PC-3 (cell line): ENCODE data around the gene ATXN7L1. TPM values are rescaled to one million over a fixed set of nuclear protein-coding genes. Genes with fewer than 3 reads are reported as not detected.

Source experiments
- ATAC-seq: fragments of 200-7000 bp; cut with Tn5 transposase; 2 replicates; pipeline ENCODE4 v1.9.1; 2020; ENCODE audit warnings: mild to moderate bottlenecking, moderate library complexity
- BruUV-seq: library from RNA; stranded (reverse); fragments of 400-500 nt; replicated peaks from 2 replicates; lab custom pipeline; 2021; lab: Mats Ljungman, UMichigan
- CTCF ChIA-PET: fragments of 300-600 bp; sonication (Branson Sonifier 250); formaldehyde crosslinking; loops from one replicate; lab custom pipeline; 2022; ENCODE audit warnings: antibody characterized with exemption; lab: Charles Lee
- POLR2A ChIA-PET: fragments of 300-600 bp; sonication (Branson Sonifier 250); formaldehyde crosslinking; loops from one replicate; lab custom pipeline; 2022; ENCODE audit warnings: antibody characterized with exemption; ENCODE audit not compliant: unreplicated experiment; lab: Charles Lee
- DNase-seq: peaks from one replicate; pipeline ENCODE4 v3.0.0-alpha.2; 2015
- H2AFZ ChIP-seq: fragments of 300-600 bp; sonication (generic); 2 replicates; pipeline ENCODE4 v1.6.0; 2016; ENCODE audit warnings: antibody characterized with exemption, low read length
- H3F3A ChIP-seq: fragments of 300-600 bp; sonication (generic); one replicate; pipeline ENCODE4 v1.6.0; 2017; ENCODE audit warnings: antibody characterized with exemption, low read length, control low read depth, mild to moderate bottlenecking; ENCODE audit not compliant: unreplicated experiment
- H3K27ac ChIP-seq: fragments of 300-600 bp; sonication (generic); 2 replicates; pipeline ENCODE4 v1.5.1; 2016; ENCODE audit warnings: mild to moderate bottlenecking, low read length
- H3K27me3 ChIP-seq: fragments of 300-600 bp; sonication (generic); 2 replicates; pipeline ENCODE4 v1.6.1; 2016; ENCODE audit warnings: low read length, mixed read lengths
- H3K36me3 ChIP-seq: fragments of 300-600 bp; sonication (generic); 2 replicates; pipeline ENCODE4 v1.6.1; 2016; ENCODE audit warnings: low read depth, mixed run types, low read length, mixed read lengths
- H3K4me1 ChIP-seq: fragments of 300-600 bp; sonication (generic); 2 replicates; pipeline ENCODE4 v1.5.1; 2016; ENCODE audit warnings: low read length; ENCODE audit not compliant: insufficient read depth
- H3K4me2 ChIP-seq: fragments of 300-600 bp; sonication (generic); 2 replicates; pipeline ENCODE4 v1.6.0; 2016; ENCODE audit warnings: low read length
- H3K4me3 ChIP-seq: fragments of 300-600 bp; sonication (generic); 2 replicates; pipeline ENCODE4 v1.5.1; 2016; ENCODE audit warnings: mild to moderate bottlenecking, low read length, mixed read lengths
- H3K79me2 ChIP-seq: fragments of 300-600 bp; sonication (generic); 2 replicates; pipeline ENCODE4 v1.6.1; 2017; ENCODE audit warnings: low read length, mixed read lengths
- H3K9ac ChIP-seq: fragments of 300-600 bp; sonication (generic); 2 replicates; pipeline ENCODE4 v1.6.0; 2016; ENCODE audit warnings: mild to moderate bottlenecking, low read length
- H3K9me2 ChIP-seq: fragments of 300-600 bp; sonication (generic); replicated peaks from 2 replicates; pipeline ENCODE4 v1.6.1; 2016; ENCODE audit warnings: mixed run types, low read length, mixed read lengths
- H3K9me3 ChIP-seq: fragments of 300-600 bp; sonication (generic); 2 replicates; pipeline ENCODE4 v1.6.1; 2016; ENCODE audit warnings: low read length, mixed read lengths
- H4K20me1 ChIP-seq: fragments of 300-600 bp; sonication (generic); 2 replicates; pipeline ENCODE4 v1.6.1; 2016; ENCODE audit warnings: low read length, mixed read lengths
- CTCF ChIP-seq: fragments of 300-600 bp; sonication (generic); conservative IDR thresholded peaks from 2 replicates; pipeline ENCODE4 v1.5.1; 2017; ENCODE audit warnings: antibody characterized with exemption, low read depth, mild to moderate bottlenecking, low read length
- EZH2 ChIP-seq: fragments of 300-600 bp; sonication (generic); IDR thresholded peaks from one replicate; pipeline ENCODE4 v1.6.1; 2017; ENCODE audit warnings: antibody characterized with exemption, mild to moderate bottlenecking, low read length; ENCODE audit not compliant: unreplicated experiment
- EZH2phosphoT487 ChIP-seq: fragments of 300-600 bp; sonication (generic); IDR thresholded peaks from 2 replicates; pipeline ENCODE4 v1.6.1; 2018; ENCODE audit warnings: mild to moderate bottlenecking, antibody characterized with exemption, low read length, borderline replicate concordance
- intact Hi-C: fragments of 100-400 bp; cut with micrococcal nuclease; formaldehyde crosslinking; loops from 2 replicates; pipeline ENCODE4 v1.9.0; 2023
- total RNA-seq: library from RNA; depleted of rRNA; stranded (reverse); fragments of >200 nt; gene quantifications from 2 replicates; pipeline ENCODE4 v1.2.3, GENCODE V29; 2014

Gene ATXN7L1
- total RNA-seq, 1 experiment from 2014 or later: 16.0 TPM

GRCh38 chr7:105853931-105854419 is 22.4 kb downstream of the ATXN7L1 start:
- TF ChIP-seq EZH2 (no peak), EZH2phosphoT487 (no peak)
- no peak for ATAC-seq
- BruUV-seq: no TSS peak
- no peak overlapping the region for H3K27ac ChIP-seq
- no peak overlapping the region for H2AFZ ChIP-seq
- no peaks in the 10 kb centered on the region for H3K9me3 ChIP-seq
- no peaks in the 10 kb centered on the region for H3K9me2 ChIP-seq
- H3K9ac ChIP-seq: no peak overlapping the region
- no peaks in the 10 kb centered on the region for H3K36me3 ChIP-seq
- no peaks in the 10 kb centered on the region for H4K20me1 ChIP-seq
- H3K79me2 ChIP-seq: no peaks in the 10 kb centered on the region
- ChIA-PET POLR2A (no interaction called here), CTCF (interaction anchor here (0.5 kb wide), 1 partner anchor 24 kb away, joined by 3 read pairs; no protein-coding TSS in a partner anchor)
- DNase-seq: no peak
- H3K4me1 ChIP-seq: peaks cover 16% of the 10 kb centered on the region
- H3K4me2 ChIP-seq: no peak overlapping the region
- intact Hi-C loops: no loop called here
- no peak overlapping the region for H3K4me3 ChIP-seq
- no peaks in the 10 kb centered on the region for H3F3A ChIP-seq
- H3K27me3 ChIP-seq: no peaks in the 10 kb centered on the region

- Histone ChIP-seq H3K4me3 (no peak overlapping the region), H3K27ac (no peak overlapping the region), H3K9ac (no peak overlapping the region), H3K9me2 (no peaks in the 10 kb centered on the region), H3K9me3 (no peaks in the 10 kb centered on the region), H3K79me2 (no peaks in the 10 kb centered on the region), H3K36me3 (no peaks in the 10 kb centered on the region), H3K4me1 (peaks cover 19% of the 10 kb centered on the region), H2AFZ (no peak overlapping the region), H3F3A (no peaks in the 10 kb centered on the region), H4K20me1 (no peaks in the 10 kb centered on the region), H3K27me3 (no peaks in the 10 kb centered on the region), H3K4me2 (no peak overlapping the region)
- ATAC-seq: no peak
- ChIA-PET POLR2A (no interaction called here), CTCF (no interaction called here)
- no TSS peak for BruUV-seq
- TF ChIP-seq CTCF (no peak), EZH2 (no peak), EZH2phosphoT487 (no peak)
- DNase-seq: no peak
- intact Hi-C loops: no loop called here
Measured at GRCh38 chr7:105851064-105851463, 25.3 kb downstream of the ATXN7L1 start.

- Histone ChIP-seq H3K27ac (peak overlapping the region; percentile 12), H3K4me3 (no peak overlapping the region), H3K27me3 (no peaks in the 10 kb centered on the region), H3K4me2 (peak overlapping the region; percentile 23), H3K9ac (no peak overlapping the region), H2AFZ (no peak overlapping the region), H3K9me3 (no peaks in the 10 kb centered on the region), H3K36me3 (no peaks in the 10 kb centered on the region), H4K20me1 (no peaks in the 10 kb centered on the region), H3F3A (no peaks in the 10 kb centered on the region), H3K79me2 (no peaks in the 10 kb centered on the region), H3K4me1 (peaks cover 19% of the 10 kb centered on the region), H3K9me2 (no peaks in the 10 kb centered on the region)
- ATAC-seq (peak; percentile 92), DNase-seq (peak; percentile 80)
- TF ChIP-seq EZH2phosphoT487: no peak
- no peak for TF ChIP-seq EZH2
- TF ChIP-seq CTCF: no peak
- BruUV-seq: no TSS peak
- ChIA-PET POLR2A (no interaction called here), CTCF (no interaction called here)
- intact Hi-C loops: no loop called here
Measured at GRCh38 chr7:105849122-105849855, 27.1 kb downstream of the ATXN7L1 start.
